ENCODE results near the gene SZT2.

DNA sequence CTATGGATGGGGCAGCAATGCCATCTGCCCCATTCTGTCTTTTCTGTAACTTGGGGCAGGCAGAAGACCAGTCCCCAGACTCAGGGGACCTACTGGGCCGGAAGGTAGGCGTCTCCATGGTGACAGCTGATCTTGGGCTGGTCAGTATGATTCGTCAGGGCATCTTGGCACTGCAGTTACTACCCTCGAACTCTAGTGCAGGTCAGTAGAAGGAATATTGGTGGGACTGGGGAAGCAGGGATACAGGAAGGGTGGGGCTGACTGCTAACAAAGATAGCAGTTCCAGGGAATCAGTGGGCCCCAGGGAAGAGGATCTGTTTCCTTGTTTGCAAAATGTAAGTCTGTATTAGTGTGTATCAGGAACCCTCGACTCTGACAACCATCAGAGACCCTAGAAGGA lies 26.2 kb downstream of the SZT2 start:
- TF ChIP-seq, protein P1, sequence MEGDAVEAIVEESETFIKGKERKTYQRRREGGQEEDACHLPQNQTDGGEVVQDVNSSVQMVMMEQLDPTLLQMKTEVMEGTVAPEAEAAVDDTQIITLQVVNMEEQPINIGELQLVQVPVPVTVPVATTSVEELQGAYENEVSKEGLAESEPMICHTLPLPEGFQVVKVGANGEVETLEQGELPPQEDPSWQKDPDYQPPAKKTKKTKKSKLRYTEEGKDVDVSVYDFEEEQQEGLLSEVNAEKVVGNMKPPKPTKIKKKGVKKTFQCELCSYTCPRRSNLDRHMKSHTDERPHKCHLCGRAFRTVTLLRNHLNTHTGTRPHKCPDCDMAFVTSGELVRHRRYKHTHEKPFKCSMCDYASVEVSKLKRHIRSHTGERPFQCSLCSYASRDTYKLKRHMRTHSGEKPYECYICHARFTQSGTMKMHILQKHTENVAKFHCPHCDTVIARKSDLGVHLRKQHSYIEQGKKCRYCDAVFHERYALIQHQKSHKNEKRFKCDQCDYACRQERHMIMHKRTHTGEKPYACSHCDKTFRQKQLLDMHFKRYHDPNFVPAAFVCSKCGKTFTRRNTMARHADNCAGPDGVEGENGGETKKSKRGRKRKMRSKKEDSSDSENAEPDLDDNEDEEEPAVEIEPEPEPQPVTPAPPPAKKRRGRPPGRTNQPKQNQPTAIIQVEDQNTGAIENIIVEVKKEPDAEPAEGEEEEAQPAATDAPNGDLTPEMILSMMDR (IDR thresholded peaks at IDR 0.05): no peak
- TF ChIP-seq TCF7 (CRISPR knock-in tag; IDR thresholded peaks at IDR 0.05; ENCODE audit: low read depth) (no peak), ELF4 (CRISPR knock-in tag; IDR thresholded peaks at IDR 0.05; ENCODE audit: low read depth) (no peak), OVOL2 (CRISPR knock-in tag; IDR thresholded peaks at IDR 0.05; ENCODE audit: borderline replicate concordance) (no peak), CREM (CRISPR knock-in tag; IDR thresholded peaks at IDR 0.05) (no peak), ZBTB21 (CRISPR knock-in tag; IDR thresholded peaks at IDR 0.05; ENCODE audit: borderline replicate concordance) (no peak), SMAD3 (CRISPR knock-in tag; IDR thresholded peaks at IDR 0.05; ENCODE audit: borderline replicate concordance) (no peak), ATF1 (CRISPR knock-in tag; IDR thresholded peaks at IDR 0.05) (no peak), MYBL2 (CRISPR knock-in tag; IDR thresholded peaks at IDR 0.05) (no peak), ZNF232 (CRISPR knock-in tag; IDR thresholded peaks at IDR 0.05) (no peak)
- TF ChIP-seq, protein P2, sequence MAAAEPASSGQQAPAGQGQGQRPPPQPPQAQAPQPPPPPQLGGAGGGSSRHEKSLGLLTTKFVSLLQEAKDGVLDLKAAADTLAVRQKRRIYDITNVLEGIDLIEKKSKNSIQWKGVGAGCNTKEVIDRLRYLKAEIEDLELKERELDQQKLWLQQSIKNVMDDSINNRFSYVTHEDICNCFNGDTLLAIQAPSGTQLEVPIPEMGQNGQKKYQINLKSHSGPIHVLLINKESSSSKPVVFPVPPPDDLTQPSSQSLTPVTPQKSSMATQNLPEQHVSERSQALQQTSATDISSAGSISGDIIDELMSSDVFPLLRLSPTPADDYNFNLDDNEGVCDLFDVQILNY (CRISPR knock-in tag; IDR thresholded peaks at IDR 0.05): no peak
- TF ChIP-seq, protein P3, sequence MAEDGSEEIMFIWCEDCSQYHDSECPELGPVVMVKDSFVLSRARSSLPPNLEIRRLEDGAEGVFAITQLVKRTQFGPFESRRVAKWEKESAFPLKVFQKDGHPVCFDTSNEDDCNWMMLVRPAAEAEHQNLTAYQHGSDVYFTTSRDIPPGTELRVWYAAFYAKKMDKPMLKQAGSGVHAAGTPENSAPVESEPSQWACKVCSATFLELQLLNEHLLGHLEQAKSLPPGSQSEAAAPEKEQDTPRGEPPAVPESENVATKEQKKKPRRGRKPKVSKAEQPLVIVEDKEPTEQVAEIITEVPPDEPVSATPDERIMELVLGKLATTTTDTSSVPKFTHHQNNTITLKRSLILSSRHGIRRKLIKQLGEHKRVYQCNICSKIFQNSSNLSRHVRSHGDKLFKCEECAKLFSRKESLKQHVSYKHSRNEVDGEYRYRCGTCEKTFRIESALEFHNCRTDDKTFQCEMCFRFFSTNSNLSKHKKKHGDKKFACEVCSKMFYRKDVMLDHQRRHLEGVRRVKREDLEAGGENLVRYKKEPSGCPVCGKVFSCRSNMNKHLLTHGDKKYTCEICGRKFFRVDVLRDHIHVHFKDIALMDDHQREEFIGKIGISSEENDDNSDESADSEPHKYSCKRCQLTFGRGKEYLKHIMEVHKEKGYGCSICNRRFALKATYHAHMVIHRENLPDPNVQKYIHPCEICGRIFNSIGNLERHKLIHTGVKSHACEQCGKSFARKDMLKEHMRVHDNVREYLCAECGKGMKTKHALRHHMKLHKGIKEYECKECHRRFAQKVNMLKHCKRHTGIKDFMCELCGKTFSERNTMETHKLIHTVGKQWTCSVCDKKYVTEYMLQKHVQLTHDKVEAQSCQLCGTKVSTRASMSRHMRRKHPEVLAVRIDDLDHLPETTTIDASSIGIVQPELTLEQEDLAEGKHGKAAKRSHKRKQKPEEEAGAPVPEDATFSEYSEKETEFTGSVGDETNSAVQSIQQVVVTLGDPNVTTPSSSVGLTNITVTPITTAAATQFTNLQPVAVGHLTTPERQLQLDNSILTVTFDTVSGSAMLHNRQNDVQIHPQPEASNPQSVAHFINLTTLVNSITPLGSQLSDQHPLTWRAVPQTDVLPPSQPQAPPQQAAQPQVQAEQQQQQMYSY (CRISPR knock-in tag; IDR thresholded peaks at IDR 0.05): no peak
- TF ChIP-seq, protein P4, sequence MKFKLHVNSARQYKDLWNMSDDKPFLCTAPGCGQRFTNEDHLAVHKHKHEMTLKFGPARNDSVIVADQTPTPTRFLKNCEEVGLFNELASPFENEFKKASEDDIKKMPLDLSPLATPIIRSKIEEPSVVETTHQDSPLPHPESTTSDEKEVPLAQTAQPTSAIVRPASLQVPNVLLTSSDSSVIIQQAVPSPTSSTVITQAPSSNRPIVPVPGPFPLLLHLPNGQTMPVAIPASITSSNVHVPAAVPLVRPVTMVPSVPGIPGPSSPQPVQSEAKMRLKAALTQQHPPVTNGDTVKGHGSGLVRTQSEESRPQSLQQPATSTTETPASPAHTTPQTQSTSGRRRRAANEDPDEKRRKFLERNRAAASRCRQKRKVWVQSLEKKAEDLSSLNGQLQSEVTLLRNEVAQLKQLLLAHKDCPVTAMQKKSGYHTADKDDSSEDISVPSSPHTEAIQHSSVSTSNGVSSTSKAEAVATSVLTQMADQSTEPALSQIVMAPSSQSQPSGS (CRISPR knock-in tag; IDR thresholded peaks at IDR 0.05; ENCODE audit: borderline replicate concordance, low read depth): no peak
- TF ChIP-seq, protein P5, sequence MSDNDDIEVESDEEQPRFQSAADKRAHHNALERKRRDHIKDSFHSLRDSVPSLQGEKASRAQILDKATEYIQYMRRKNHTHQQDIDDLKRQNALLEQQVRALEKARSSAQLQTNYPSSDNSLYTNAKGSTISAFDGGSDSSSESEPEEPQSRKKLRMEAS (CRISPR knock-in tag; IDR thresholded peaks at IDR 0.05): no peak

Measured in WTC11 (cell line).